ENCODE results near the gene SDHD. TPM values are rescaled to one million over a fixed set of nuclear protein-coding genes. Genes with fewer than 3 reads are reported as not detected.
"Not testable (repeated sequence)": the region's sequence is repeated elsewhere in the genome, so short reads cannot be mapped to it uniquely, and the experiment has no call there.

Gene SDHD
- 100 to 1,000 TPM; 274 to 276 TPM for total RNA-seq

DNA sequence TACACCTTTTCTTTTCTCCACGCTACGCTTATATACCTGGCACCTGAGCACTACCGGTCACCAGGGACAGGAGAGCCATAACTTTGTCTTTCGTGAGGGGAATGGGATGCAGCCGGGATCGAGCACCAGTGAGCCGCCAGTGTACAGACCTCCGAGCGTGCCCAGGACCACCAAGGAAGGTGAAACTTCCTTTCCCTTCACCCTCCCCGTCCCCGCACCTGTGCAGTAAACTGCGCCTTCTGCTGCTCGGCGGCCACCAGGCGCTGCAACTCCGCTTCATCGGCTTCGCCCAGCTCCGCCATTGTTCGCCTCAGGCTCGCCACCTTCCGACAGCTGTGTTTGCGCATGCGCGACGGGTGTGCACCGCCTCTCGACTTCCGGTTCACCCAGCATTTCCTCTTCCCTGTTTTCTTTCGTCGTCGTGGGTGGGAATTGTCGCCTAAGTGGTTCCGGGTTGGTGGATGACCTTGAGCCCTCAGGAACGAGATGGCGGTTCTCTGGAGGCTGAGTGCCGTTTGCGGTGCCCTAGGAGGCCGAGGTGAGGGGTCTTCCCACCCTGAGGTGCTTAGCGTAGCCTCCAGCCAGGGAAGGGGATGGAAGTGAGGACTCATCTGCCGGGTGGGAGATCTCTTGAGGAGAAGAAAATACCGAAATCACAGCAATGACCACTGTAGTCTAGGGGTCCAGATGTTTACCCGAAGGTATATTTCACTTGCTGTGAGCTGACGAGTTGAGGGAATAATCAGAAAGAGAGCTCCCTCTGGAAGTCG, at the start of gene SDHD, which contains the start of gene TIMM8B:
Gene SDHD, plus strand, starts transcription at position 452 of the 770 bp plus-strand sequence. Its CDS starts 35 bp downstream, at position 487.
Gene TIMM8B, minus strand, starts transcription at position 335 of the 770 bp plus-strand sequence. Its CDS starts 33 bp downstream, at position 302.
- TF ChIP-seq CTCF (IDR thresholded peaks at IDR 0.05), result no peak
- H3K9me3 ChIP-seq, result no peaks in the 10 kb centered on the region
- peaks cover 16% of the 10 kb centered on the region for H3K36me3 ChIP-seq
- DNase-seq, result peak; percentile 97
- H3K4me1 ChIP-seq, result peaks cover 6% of the 10 kb centered on the region
- H3K27ac ChIP-seq, result peak within 1 kb of the TSS; percentile 69
- H3K27me3 ChIP-seq, result no peaks in the 10 kb centered on the region
- intact Hi-C loops (cut with DNase I), result loop anchor here (10.0 kb wide), 1 partner anchor 152 kb away; the partner anchor contains the start of gene DIXDC1
- peak within 1 kb of the TSS; percentile 72 to 96 for H3K9ac ChIP-seq (ENCODE audit: low read depth in 2 of 2, low read length in 2 of 2)
- peak within 1 kb of the TSS; percentile 67 for H3K4me3 ChIP-seq

DNA sequence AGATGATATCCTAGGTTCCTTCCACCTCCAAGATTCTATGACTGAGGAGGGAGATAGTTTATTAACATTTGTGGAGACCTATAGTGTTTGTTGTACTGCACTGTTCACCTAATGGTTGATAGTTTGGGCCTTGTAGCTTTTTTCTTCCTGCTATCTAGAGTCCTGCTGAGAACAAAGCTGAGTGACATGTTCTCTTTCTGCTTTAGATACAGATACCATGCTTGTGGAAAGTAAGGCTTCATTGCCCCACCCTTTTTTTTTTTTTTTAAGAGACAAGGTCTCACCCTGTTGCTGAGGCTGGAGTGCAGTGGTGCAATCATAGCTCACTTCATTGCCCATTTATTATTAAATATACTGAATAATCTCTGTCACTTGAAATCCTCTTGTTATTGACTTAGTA, 49.1 kb upstream of the SDHD start:
- no peaks in the 10 kb centered on the region for H3K4me1 ChIP-seq
- H3K27ac ChIP-seq, result no peak overlapping the region
- no peak overlapping the region for H3K4me3 ChIP-seq
- no peak overlapping the region for H3K9ac ChIP-seq (ENCODE audit: low read depth in 2 of 2, low read length in 2 of 2)
- intact Hi-C loops (cut with DNase I), result no loop called here
- H3K27me3 ChIP-seq, result no peaks in the 10 kb centered on the region
- TF ChIP-seq CTCF (IDR thresholded peaks at IDR 0.05), result no peak
- DNase-seq, result no peak
- H3K36me3 ChIP-seq, result peaks cover 15% of the 10 kb centered on the region
- H3K9me3 ChIP-seq, result no peaks in the 10 kb centered on the region

GRCh38 chr11:112042161-112042960, 44.3 kb upstream of the SDHD start:
- Histone ChIP-seq H3K9me3 (no peaks in the 10 kb centered on the region), H3K4me1 (no peaks in the 10 kb centered on the region), H3K36me3 (peaks cover 15% of the 10 kb centered on the region), H3K27ac (no peak overlapping the region), H3K4me3 (no peak overlapping the region), H3K9ac (ENCODE audit: low read depth in 2 of 2, low read length in 2 of 2) (no peak overlapping the region), H3K27me3 (no peaks in the 10 kb centered on the region)
- TF ChIP-seq CTCF (IDR thresholded peaks at IDR 0.05), result no peak
- intact Hi-C loops (cut with DNase I), result no loop called here
- DNase-seq, result no peak

GRCh38 chr11:112042961-112043304, 43.7 kb upstream of the SDHD start:
- H3K27ac ChIP-seq, result no peak overlapping the region
- no peak overlapping the region for H3K9ac ChIP-seq (ENCODE audit: low read depth in 2 of 2, low read length in 2 of 2)
- H3K9me3 ChIP-seq, result no peaks in the 10 kb centered on the region
- no peaks in the 10 kb centered on the region for H3K27me3 ChIP-seq
- DNase-seq, result no peak
- H3K4me3 ChIP-seq, result no peak overlapping the region
- intact Hi-C loops (cut with DNase I), result no loop called here
- H3K4me1 ChIP-seq, result no peaks in the 10 kb centered on the region
- no peak for TF ChIP-seq CTCF (IDR thresholded peaks at IDR 0.05)
- H3K36me3 ChIP-seq, result peaks cover 10% of the 10 kb centered on the region

DNA sequence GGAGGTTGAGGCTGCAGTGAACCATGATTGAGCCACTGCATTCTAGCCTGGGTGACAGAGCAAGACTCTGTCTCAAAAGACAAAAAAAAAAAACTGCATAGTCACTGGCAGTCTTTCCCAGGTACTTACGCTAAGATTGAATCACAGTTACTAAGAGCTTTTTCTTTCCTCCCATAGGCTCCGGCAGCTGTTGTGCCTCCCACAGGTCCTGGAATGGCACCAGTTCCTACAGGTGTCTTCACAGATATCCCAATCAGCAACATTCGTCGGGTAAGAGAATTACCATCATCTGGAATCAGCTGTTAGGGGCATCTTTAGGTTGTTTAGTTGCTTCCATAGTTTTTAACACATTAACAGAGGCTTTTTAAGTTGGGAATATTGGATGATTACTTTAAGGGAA, 41.7 kb upstream of the SDHD start:
- Histone ChIP-seq H3K27me3 (no peaks in the 10 kb centered on the region), H3K4me1 (no peaks in the 10 kb centered on the region), H3K27ac (no peak overlapping the region), H3K4me3 (no peak overlapping the region), H3K9me3 (no peaks in the 10 kb centered on the region), H3K36me3 (peaks cover under 1% of the 10 kb centered on the region), H3K9ac (ENCODE audit: low read depth in 2 of 2, low read length in 2 of 2) (no peak overlapping the region)
- intact Hi-C loops (cut with DNase I), result no loop called here
- no peak for DNase-seq
- no peak for TF ChIP-seq CTCF (IDR thresholded peaks at IDR 0.05)

GRCh38 chr11:112046647-112047046, 40.0 kb upstream of the SDHD start:
- H3K9me3 ChIP-seq; intact Hi-C loops (cut with DNase I); H3K36me3 ChIP-seq; H3K9ac ChIP-seq (ENCODE audit: low read depth in 2 of 2, low read length in 2 of 2); H3K27ac ChIP-seq; H3K4me3 ChIP-seq; H3K27me3 ChIP-seq; DNase-seq; H3K4me1 ChIP-seq: not testable (repeated sequence)

DNA sequence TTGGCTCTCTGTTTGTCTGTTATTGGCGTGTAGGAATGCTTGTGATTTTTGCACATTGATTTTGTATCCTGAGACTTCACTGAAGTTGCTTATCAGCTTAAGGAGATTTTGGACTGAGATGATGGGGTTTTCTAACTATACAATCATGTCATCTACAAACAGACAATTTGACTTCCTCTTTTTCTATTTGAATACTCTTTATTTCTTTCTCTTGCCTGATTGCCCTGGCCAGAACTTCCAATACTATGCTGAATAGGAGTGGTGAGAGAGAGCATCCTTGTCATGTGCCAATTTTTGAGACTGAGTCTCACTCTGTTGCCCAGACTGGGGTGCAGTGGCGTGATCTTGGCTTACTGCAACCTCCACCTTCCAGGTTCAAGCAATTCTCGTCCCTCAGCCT, 38.4 kb upstream of the SDHD start:
- H3K27ac ChIP-seq; H3K36me3 ChIP-seq; intact Hi-C loops (cut with DNase I); H3K4me3 ChIP-seq; H3K4me1 ChIP-seq; DNase-seq; H3K9ac ChIP-seq (ENCODE audit: low read depth in 2 of 2, low read length in 2 of 2); H3K27me3 ChIP-seq; H3K9me3 ChIP-seq: not testable (repeated sequence)
